HS-5 (cell line): ENCODE data around the gene BIN1.

Source experiments
- DNase-seq: peaks from one replicate; pipeline ENCODE4 v3.0.0-alpha.2; 2012; ENCODE audit warnings: low read depth

BIN1 gene

GRCh38 chr2:127074936-127075335 lies 32.0 kb downstream of the BIN1 start:
- no peak for DNase-seq

- no peak for DNase-seq
These were observed 32.6 kb downstream of the BIN1 start for GRCh38 chr2:127074358-127074757.

DNA sequence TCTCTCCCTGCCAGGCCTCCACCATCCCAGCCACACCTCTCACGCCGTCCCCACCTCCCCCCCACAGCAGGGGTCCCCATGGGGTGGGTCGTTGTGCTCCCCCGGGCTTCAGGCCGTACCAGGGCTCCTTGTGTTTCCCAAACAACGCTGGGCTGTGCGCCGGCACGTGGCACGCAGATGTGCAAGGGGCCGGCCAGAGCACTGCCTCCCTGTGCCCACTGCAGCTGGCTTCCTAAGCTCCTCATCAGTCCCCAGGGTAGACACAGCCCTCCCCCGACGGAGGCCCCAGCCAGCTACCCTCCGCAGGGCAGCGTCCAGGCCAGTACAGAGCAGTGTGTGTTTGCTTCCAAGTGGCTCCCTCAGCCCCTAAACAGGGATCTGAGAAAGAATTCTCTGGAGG lies 34.0 kb downstream of the BIN1 start:
- no peak for DNase-seq

- no peak for DNase-seq
These were observed 34.6 kb downstream of the BIN1 start for GRCh38 chr2:127072396-127072795.

- DNase-seq = no peak
These were observed 35.0 kb downstream of the BIN1 start for GRCh38 chr2:127071901-127072328.

DNA sequence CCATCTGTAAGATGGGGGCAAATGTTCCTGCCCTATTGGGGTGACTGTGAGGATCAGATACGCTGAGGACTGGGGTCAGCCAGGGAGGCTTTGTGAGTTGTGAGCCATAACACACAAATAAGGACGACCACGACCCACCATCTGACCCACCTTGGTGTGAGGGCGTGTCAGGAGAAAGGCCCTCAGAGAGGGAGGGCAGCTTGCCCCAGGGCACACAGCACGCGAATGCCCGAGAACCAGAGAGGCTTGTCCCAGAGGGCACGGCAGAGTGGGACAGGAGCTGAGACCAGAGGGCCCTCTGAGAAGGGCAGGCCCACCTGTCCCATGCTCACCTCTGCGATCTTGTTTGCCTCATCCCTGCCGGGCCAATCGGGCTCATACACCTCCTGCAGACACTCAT lies 36.7 kb downstream of the BIN1 start:
- no peak for DNase-seq

- DNase-seq = no peak
These were observed 37.4 kb downstream of the BIN1 start for GRCh38 chr2:127069536-127069935.

DNA sequence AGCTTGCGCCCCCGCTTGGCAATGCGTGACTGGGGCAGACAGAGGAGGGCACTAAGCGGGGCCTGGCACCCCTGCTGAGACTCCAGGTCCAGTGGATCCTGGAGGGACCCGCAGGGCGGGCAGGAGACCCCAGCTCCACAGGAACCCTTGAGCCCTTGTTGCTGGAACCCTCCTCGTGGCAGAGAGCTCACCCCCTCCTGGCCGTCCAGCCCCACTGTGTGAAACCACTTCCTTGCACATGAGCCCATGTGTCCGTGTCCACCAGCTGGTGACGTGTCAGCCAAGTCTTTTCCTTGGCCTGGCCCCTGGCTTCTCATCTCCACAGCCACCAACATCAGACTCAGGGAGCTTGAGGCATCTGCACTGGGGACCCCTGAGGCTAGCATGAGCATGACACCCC lies 38.0 kb downstream of the BIN1 start:
- DNase-seq = no peak

DNA sequence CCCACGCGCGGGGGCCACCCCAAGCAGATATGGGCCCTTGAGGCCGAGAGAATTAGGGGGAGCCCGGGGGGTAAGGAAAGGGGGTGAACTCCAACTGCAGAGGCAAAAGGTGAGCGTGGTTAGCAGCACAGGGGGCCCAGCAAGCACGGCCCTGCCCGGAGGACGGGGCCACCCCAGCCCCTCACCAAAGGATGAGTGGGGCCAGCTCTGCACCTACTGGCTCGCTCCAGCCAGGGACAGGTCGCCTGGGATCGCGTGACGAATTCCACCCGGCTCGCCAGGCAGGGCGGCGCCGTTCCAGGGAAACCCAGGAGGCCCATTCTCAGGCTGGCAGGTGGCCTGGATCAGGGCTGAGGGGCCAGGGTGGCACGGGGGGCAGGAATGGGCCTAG lies 38.6 kb downstream of the BIN1 start:
- DNase-seq = no peak

GRCh38 chr2:127067620-127068350 lies 39.2 kb downstream of the BIN1 start:
- no peak for DNase-seq

- no peak for DNase-seq
These were observed 40.0 kb downstream of the BIN1 start for GRCh38 chr2:127066942-127067341.

DNA sequence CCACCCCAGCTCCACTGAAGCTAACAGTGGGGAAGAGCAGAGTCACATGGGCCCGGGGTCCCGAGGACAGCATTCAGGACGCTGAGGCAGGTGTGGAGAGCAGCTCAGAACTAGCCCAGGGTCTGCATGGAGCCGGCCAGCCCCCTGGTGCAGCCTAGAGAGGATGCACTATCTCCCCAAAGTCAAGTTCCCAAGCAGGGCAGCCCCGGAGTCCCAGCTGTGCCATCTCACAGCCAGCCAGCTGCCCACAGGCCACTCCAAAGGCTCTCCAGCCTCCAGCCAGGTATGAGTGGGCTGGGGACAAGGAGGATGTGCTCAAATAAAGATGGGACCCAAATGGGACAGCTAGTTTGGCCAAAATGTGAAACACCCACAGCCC lies 41.0 kb downstream of the BIN1 start:
- no peak for DNase-seq

- DNase-seq = no peak
These were observed 41.5 kb downstream of the BIN1 start for GRCh38 chr2:127065299-127065939.

DNA sequence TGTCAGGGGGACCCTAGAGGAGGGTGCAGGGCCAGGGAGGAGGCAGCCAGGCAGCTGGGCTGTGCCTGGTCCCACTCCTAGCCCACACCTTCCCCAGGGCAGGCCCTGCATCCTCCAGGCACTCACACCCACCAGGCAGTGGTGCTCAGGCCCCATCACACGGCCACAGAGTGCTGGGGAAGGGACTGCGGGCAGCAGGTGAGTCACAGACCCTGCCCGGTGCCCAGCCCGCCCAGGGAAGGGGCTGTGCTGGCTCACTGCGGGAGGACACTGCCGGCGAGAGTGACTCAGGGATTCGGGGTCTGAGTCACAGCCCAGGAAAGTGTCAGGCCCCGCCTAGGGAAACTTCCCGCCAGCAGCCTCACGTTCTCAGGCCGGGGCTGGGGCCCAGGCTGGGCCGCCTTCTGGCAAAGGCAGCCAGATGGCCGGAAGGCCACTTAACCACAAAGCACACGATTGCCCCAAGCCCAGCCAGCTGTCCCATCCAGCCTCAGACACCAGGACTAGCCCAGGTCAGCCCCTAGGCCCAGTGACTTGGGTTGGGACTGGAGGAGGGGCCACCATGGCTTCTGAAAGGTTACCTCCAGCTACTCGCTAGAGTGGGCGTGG lies 42.2 kb downstream of the BIN1 start:
- DNase-seq = peak; percentile 88

- no peak for DNase-seq
These were observed 43.0 kb downstream of the BIN1 start for GRCh38 chr2:127063701-127064590.

GRCh38 chr2:127061375-127062273 lies 45.3 kb downstream of the BIN1 start:
- no peak for DNase-seq

DNA sequence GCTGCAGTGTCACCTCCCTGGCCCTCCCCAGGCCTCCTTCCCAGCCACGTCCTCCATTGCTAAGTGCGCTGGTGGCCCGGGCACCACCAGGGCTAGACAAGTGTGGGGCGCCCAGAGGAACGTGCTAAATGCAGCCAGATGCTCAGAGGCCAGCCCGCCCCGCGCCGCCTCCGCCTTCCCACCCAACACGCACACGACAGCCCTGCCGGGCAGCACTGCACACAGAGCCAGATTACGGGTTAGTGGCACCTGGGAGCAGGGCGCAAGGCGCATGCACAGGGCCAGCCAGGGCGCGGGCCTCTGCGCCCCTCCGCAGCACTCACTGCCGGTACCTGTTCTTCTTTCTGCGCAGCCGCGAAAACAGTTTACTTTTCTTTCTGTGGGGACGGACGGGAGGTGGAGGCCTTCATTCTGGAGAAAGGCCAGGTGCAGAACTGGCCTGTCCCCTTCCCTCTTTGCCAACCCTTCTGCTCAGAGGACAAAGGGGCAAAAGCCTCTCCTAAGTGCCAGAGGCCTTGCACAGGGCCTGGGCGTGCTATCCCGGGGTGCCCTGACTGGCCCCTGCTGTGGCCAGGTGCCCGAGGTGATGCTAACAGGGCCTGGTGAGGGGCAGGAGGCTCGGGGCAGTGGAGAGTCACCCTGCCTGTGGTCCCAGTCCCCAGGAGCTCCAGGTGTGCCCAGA lies 46.5 kb downstream of the BIN1 start:
- DNase-seq = no peak

GRCh38 chr2:127059559-127059958 lies 47.4 kb downstream of the BIN1 start:
- no peak for DNase-seq

DNA sequence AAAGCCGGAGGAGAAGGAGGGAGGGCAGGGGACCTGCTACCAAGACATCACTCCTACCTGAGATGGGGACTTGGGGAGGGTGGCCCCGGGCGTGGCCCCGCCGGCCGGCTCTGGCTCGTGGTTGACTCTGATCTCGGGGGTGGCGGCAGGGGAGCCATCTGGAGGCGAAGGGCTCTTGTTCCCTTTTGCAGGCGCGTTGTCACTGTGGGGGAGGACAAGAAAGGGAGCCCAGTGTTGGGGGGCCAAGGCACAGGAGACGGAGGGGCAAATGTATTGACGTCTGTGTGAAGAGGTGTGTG lies 48.1 kb downstream of the BIN1 start:
- DNase-seq = no peak

DNA sequence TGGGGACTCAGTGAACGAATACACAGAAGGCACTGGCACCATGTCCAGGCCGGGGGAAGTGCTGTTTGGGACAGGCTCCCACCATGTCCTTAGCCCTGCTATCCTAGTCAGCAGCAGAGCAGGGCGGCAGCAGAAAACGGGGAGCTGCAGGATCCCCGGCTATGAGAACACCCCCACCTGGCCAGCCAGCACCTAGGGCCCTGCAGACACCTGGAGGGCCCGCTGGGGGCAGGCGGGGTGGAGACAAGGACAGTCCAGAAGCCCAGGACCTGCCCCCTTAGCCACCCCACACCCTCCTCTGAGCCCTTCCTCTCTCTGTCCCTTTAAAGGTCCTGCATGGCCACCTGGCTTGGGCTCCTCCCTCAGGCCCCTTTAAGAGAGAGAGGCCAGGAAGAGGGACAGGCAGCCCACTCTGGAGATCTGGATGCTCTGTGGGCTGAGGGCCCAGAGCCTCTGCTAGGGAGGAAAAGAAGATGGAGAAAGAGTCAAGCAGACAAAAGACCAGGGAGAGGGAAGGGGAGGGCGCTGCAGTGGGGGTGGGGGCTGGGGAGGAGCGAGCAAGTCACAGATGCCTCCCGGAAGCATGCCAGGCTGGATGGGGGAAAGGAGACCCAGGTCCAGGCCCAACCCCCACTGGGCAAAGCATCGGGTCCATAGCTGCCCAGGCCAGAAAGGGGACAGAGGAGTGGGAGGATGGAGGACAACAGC lies 48.6 kb downstream of the BIN1 start:
- DNase-seq = no peak
